ENCODE measurements around the gene BTN1A1. TPM values are rescaled to one million over a fixed set of nuclear protein-coding genes. Genes with fewer than 3 reads are reported as not detected.

The BTN1A1 gene
- polyA plus RNA-seq, 3 donors: not detected

- Mint-ChIP-seq H3K9me3 (peaks cover 0 to 2% (median 0%) of the 10 kb centered on the region in 7 donors), H3K4me1 (peaks cover 3% of the 10 kb centered on the region), H3K36me3 (no peaks in the 10 kb centered on the region), H3K27me3 (ENCODE audit: low read depth in 3 of 3) (peaks cover 0 to 5% (median 0%) of the 10 kb centered on the region in 3 donors), H3K27ac (no peak overlapping the region), H3K4me3 (no peak overlapping the region)
- no peak overlapping the region for H3K27ac ChIP-seq (ENCODE audit: low read depth in 1 of 2, low read length in 2 of 2)
- H2AFZ ChIP-seq (ENCODE audit: insufficient read depth, low read depth, low read length, poor library complexity, severe bottlenecking): no peak overlapping the region
- TF ChIP-seq CTCF (IDR thresholded peaks at IDR 0.05): no peak
- H3K9me3 ChIP-seq (replicated peaks in 1 of 2; ENCODE audit: control insufficient read depth in 1 of 2, insufficient read depth in 1 of 2, low read length in 2 of 2): no peaks in the 10 kb centered on the region
- no peak overlapping the region for H3K4me2 ChIP-seq (replicated peaks; ENCODE audit: extremely low read depth, low read length, poor library complexity, severe bottlenecking)
- H3K27me3 ChIP-seq (ENCODE audit: control insufficient read depth in 2 of 2, insufficient read depth in 2 of 2, low read length in 2 of 2): peaks cover 0 to 2% of the 10 kb centered on the region in 2 donors
- 60% methylated on average over 11 of the region's 16 CpGs for WGBS (ENCODE audit: insufficient coverage)
- no peaks in the 10 kb centered on the region for H3K36me3 ChIP-seq (replicated peaks in 1 of 2; ENCODE audit: control insufficient read depth in 1 of 2, insufficient read depth in 2 of 2, low read length in 2 of 2)
- no peak for DNase-seq
- H3K9ac ChIP-seq (ENCODE audit: insufficient read depth, low read length, poor library complexity, severe bottlenecking): no peak overlapping the region
- no peaks in the 10 kb centered on the region for H3K79me2 ChIP-seq (ENCODE audit: insufficient read depth, low read length)
- intact Hi-C loops (cut with micrococcal nuclease): loop anchor here in 1 of 2 donors (10.0 kb wide), 2 partner anchors 222 to 1198 kb away; no protein-coding TSS in a partner anchor
- peaks cover 27 to 29% of the 10 kb centered on the region in 2 donors for H3K4me1 ChIP-seq (ENCODE audit: control insufficient read depth in 1 of 2, insufficient read depth in 2 of 2, low read length in 2 of 2)
- no peaks in the 10 kb centered on the region for H4K20me1 ChIP-seq (ENCODE audit: insufficient read depth, low read length)
- H3K4me3 ChIP-seq (replicated peaks in 1 of 3; ENCODE audit: low read depth in 2 of 3, low read length in 3 of 3): no peak overlapping the region
These were observed 56.4 kb downstream of the BTN1A1 start for GRCh38 chr6:26556263-26557070.

Small RNA genes within 50 kb of the gene (small RNA-seq; reads per million reads assigned to genes)
- gene RNU6-502P (ENCODE audit: insufficient read length, low read depth): not detected

Other genes starting within 250 kb of the BTN1A1 start
- gene BTN3A2, start 135.1 kb upstream of the BTN1A1 start, polyA plus RNA-seq: 10 to 100 TPM; 30.7 to 69.6 (median 37.8) TPM
- 10 to 100 TPM in 1 of 3 donors, 1 to 10 TPM in 2; 7.0 to 29.3 (median 9.5) TPM for gene BTN2A2, start 117.2 kb upstream of the BTN1A1 start, polyA plus RNA-seq
- gene BTN3A1, start 98.0 kb upstream of the BTN1A1 start, polyA plus RNA-seq: 100 to 1,000 TPM in 1 of 3 donors, 10 to 100 TPM in 2; 19.7 to 114 (median 25.1) TPM
- 10 to 100 TPM; 17.0 to 53.1 (median 24.6) TPM for gene BTN3A3, start 59.8 kb upstream of the BTN1A1 start, polyA plus RNA-seq
- 10 to 100 TPM in 2 of 3 donors, 1 to 10 TPM in 1; 4.3 to 66.4 (median 10.8) TPM for gene BTN2A1, start 42.3 kb upstream of the BTN1A1 start, polyA plus RNA-seq
- 100 to 1,000 TPM in 1 of 3 donors, 10 to 100 TPM in 2; 28.1 to 116 (median 91.3) TPM for gene HMGN4, start 38.1 kb downstream of the BTN1A1 start, polyA plus RNA-seq
- gene ABT1, start 96.7 kb downstream of the BTN1A1 start, polyA plus RNA-seq: 10 to 100 TPM; 11.6 to 40.6 (median 31.7) TPM
- gene ZNF322, start 159.4 kb downstream of the BTN1A1 start, polyA plus RNA-seq: 1 to 10 TPM; 2.0 to 5.1 (median 3.6) TPM

Measured in CD14-positive monocyte (primary cell).